ENCODE measurements around the gene CDH23. TPM values are rescaled to one million over a fixed set of nuclear protein-coding genes. Genes with fewer than 3 reads are reported as not detected.

The CDH23 gene
- total RNA-seq, 4 donors from 2014 or later = 0.57 to 5.9 (median 1.0) TPM

DNA sequence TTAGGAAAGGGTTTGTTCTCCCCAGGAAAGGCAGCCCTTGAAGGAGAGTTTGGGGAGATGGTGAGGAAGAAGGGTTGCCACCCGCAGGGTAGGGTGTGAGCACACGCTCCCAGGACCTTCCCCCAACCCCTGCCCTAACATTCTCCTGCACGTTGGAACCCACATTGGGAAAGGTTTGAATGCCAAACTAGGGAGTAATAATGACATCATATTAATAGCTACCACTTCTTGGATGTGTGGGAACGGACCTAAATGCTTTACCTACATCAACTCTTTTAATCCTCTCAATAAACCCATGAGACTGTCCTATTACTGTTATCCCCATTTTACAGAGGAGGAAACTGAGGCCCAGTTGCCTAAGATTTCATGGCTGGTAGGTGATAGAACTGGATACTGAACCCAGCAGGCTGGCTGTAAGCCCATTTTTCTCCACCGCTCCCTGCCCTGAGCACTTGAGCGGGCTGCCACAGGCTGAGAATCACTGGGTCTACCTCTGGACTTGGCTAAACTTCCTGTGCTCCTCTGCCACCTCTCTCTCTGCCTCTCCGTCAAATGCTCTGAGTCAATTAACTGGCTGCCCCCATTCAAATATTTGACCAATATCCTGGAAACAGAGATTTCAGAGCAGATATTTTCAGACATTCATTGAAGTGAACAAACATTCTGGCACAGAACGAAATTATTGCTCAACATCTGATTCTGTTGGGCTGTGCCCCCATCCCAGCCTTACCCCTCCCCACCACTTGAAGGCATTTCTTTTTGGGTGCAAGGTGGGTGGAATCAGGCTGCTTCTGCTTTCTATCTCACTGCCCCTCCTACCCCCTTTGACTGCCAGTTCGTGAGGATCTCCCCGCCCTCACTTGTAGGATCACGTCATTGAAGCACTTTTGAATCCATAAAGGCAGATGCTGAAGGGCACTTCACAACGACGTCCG lies 193.2 kb downstream of the CDH23 start:
- H3K9me3 ChIP-seq = no peaks in the 10 kb centered on the region
- H3K36me3 ChIP-seq = no peaks in the 10 kb centered on the region
- H3K27me3 ChIP-seq = peaks cover 0 to 28% (median 0%) of the 10 kb centered on the region in 4 donors
- intact Hi-C loops (cut with DNase I) = no loop called here
- H3K4me3 ChIP-seq = no peak overlapping the region
- TF ChIP-seq POLR2A (IDR thresholded peaks at IDR 0.05) = no peak
- TF ChIP-seq, protein P1, sequence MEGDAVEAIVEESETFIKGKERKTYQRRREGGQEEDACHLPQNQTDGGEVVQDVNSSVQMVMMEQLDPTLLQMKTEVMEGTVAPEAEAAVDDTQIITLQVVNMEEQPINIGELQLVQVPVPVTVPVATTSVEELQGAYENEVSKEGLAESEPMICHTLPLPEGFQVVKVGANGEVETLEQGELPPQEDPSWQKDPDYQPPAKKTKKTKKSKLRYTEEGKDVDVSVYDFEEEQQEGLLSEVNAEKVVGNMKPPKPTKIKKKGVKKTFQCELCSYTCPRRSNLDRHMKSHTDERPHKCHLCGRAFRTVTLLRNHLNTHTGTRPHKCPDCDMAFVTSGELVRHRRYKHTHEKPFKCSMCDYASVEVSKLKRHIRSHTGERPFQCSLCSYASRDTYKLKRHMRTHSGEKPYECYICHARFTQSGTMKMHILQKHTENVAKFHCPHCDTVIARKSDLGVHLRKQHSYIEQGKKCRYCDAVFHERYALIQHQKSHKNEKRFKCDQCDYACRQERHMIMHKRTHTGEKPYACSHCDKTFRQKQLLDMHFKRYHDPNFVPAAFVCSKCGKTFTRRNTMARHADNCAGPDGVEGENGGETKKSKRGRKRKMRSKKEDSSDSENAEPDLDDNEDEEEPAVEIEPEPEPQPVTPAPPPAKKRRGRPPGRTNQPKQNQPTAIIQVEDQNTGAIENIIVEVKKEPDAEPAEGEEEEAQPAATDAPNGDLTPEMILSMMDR (IDR thresholded peaks at IDR 0.05) = no peak
- H3K27ac ChIP-seq = no peak overlapping the region
- no peak for DNase-seq
- WGBS, 2 donors = 53 to 60% methylated on average over 12 to 14 of the region's 14 CpGs
- H3K4me1 ChIP-seq = peaks cover 0 to 8% (median 0%) of the 10 kb centered on the region in 3 donors

DNA sequence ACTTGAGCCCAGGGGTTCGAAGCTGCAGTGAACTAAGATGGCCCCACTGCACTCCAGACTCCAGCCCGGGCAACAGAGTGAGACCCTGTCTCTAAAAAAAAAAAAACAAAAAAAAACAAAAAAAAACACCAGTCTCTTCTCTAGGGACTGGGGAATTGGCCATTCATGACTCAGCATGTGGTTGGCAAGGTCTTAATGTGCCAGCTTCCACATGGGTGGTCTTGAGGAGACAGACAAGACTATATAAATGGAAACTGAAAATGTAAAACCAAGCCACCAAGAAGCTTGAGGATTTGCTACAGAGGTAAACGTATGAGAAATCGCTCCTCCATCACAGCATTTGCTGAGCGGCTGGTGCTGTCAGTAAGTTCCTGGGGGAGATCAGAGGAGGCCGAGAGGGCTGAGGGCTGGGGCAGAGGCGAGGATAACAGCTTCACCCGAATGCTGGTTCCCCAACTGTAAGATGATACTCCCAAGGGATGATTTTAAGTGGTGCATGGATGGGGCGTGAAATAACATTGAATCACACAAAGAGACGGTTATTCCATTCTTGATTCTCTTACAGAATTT lies 194.1 kb downstream of the CDH23 start:
- TF ChIP-seq POLR2A (IDR thresholded peaks at IDR 0.05) = no peak
- TF ChIP-seq, protein P1 (IDR thresholded peaks at IDR 0.05) = no peak
- Histone ChIP-seq H3K36me3 (no peaks in the 10 kb centered on the region), H3K9me3 (no peaks in the 10 kb centered on the region), H3K4me3 (no peak overlapping the region), H3K4me1 (peaks cover 0 to 8% (median 0%) of the 10 kb centered on the region in 3 donors), H3K27ac (no peak overlapping the region), H3K27me3 (peaks cover 0 to 22% (median 0%) of the 10 kb centered on the region in 4 donors)
- intact Hi-C loops (cut with DNase I) = no loop called here
- 68 to 84% methylated on average over 8 to 10 of the region's 10 CpGs for WGBS, 2 donors
- no peak for DNase-seq

DNA sequence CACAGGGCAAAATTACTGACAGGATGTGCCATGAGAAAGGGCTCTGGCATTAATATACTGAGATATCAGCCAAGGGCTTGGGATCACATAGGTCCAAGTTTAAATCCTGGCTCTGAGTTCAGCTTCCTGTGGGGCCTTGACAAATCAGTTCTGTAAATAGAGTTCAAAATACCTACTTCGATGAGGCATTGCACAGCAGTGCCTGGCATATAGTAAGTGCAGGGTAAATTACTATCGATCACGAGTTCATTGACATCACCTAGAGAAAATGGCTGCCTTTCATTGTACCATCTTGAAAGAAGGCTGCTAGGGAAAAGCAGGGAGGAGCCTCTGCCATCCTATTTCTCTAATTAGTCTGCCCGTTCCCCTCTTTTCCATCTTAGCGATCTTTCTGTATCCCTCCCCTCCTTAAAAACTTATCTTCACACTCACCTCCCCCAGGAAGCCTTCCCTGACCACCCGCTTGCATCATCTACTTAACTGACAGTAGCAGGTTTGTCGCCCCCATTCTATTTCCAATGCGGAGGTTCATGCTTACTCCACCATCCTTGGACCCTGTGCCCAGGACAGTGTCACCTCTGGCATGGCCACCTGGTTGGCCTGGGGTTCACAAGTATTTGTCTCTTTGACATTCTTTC lies 198.3 kb downstream of the CDH23 start:
- no peaks in the 10 kb centered on the region for H3K9me3 ChIP-seq

DNA sequence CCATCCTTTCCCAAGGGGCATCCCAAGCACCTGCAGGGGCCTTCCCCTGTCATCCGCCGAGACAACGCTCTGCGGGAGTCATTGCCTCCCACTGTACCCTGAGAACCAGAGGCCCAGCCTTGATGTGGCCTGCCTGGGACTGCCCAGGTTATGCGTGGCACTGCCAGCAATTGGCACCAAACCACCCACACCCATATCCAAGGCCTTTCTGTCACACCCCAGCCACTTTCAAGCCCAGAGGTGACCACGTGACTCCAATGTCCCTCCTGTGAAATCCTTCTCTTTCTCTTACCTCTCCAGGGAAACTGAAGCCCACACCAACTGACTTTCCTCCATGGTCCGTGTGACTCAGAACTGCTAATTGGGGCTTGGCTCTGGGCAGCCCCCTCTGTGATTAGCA lies 198.9 kb downstream of the CDH23 start:
- WGBS, 2 donors = 81 to 85% methylated on average over 6 to 7 of the region's 7 CpGs
- no peaks in the 10 kb centered on the region for H3K27me3 ChIP-seq
- H3K36me3 ChIP-seq = no peaks in the 10 kb centered on the region
- no peaks in the 10 kb centered on the region for H3K9me3 ChIP-seq
- peaks cover 13 to 23% (median 19%) of the 10 kb centered on the region in 3 donors for H3K4me1 ChIP-seq
- intact Hi-C loops (cut with DNase I) = no loop called here
- TF ChIP-seq, protein P1 (IDR thresholded peaks at IDR 0.05) = no peak
- no peak for TF ChIP-seq POLR2A (IDR thresholded peaks at IDR 0.05)
- no peak for DNase-seq
- no peak overlapping the region for H3K27ac ChIP-seq
- no peak overlapping the region for H3K4me3 ChIP-seq

More for the DNA sequence above, 198.3 kb downstream of the CDH23 start:
- no peaks in the 10 kb centered on the region for H3K36me3 ChIP-seq
- 86% methylated on average over 8 of the region's 8 CpGs for WGBS, 2 donors
- intact Hi-C loops (cut with DNase I) = no loop called here
- no peak for DNase-seq
- H3K4me3 ChIP-seq = no peak overlapping the region
- no peak overlapping the region for H3K27ac ChIP-seq
- H3K4me1 ChIP-seq = peaks cover 13 to 26% (median 19%) of the 10 kb centered on the region in 3 donors
- TF ChIP-seq, protein P1 (IDR thresholded peaks at IDR 0.05) = no peak
- TF ChIP-seq POLR2A (IDR thresholded peaks at IDR 0.05) = no peak
- H3K27me3 ChIP-seq = no peaks in the 10 kb centered on the region
